Keratinocyte (primary cell): ENCODE results near the gene ITPK1. TPM values are rescaled to one million over a fixed set of nuclear protein-coding genes. Genes with fewer than 3 reads are reported as not detected.

ENCODE experiments used
- DNase-seq: peaks from one replicate; pipeline ENCODE4 v3.0.0-alpha.2; 2011; ENCODE audit warnings: low read depth, missing footprints, low spot score
- FAIRE-seq: peaks from 2 replicates; lab custom pipeline; 2011; peaks lifted over from hg19 to GRCh38; lab: Jason Lieb, UNC
- H2AFZ ChIP-seq: 2 replicates; pipeline ENCODE4 v1.6.0; 2012; ENCODE audit warnings: low read length, control low read depth, inconsistent platforms; ENCODE audit not compliant: control insufficient read depth
- H3K27ac ChIP-seq: 2 replicates; pipeline ENCODE4 v1.5.1; 2011; ENCODE audit warnings: low read length; ENCODE audit not compliant: control insufficient read depth, insufficient read depth
- H3K27me3 ChIP-seq: 3 replicates; pipeline ENCODE4 v1.6.0; 2011; ENCODE audit warnings: low read length; ENCODE audit not compliant: control insufficient read depth, insufficient read depth; ENCODE audit errors: extremely low read depth
- H3K36me3 ChIP-seq, 2 experiments: 2 replicates in 1 of 2; 3 replicates in 1 of 2; pipeline ENCODE4 v1.5.1; 2011; ENCODE audit warnings: low read length in 2 of 2, mild to moderate bottlenecking in 1 of 2; ENCODE audit not compliant: control insufficient read depth in 2 of 2, insufficient read depth in 2 of 2; ENCODE audit errors: extremely low read depth in 1 of 2
- H3K4me1 ChIP-seq: 3 replicates; pipeline ENCODE4 v1.5.1; 2011; ENCODE audit warnings: low read length; ENCODE audit not compliant: control insufficient read depth, insufficient read depth; ENCODE audit errors: extremely low read depth
- H3K4me2 ChIP-seq: 3 replicates; pipeline ENCODE4 v1.6.0; 2011; ENCODE audit warnings: low read depth, low read length; ENCODE audit not compliant: control insufficient read depth, insufficient read depth; ENCODE audit errors: extremely low read depth
- H3K4me3 ChIP-seq, 3 experiments: fragments of 200-600 bp in 1 of 3; sonication (generic) in 1 of 3; 2 replicates in 2 of 3; 3 replicates in 1 of 3; pipeline ENCODE4 v1.5.1; 2011 to 2016; ENCODE audit warnings: low read length in 3 of 3, mild to moderate bottlenecking in 3 of 3, control low read depth in 2 of 3, inconsistent platforms in 1 of 3, low read depth in 1 of 3, mixed read lengths in 1 of 3, mixed run types in 1 of 3, moderate library complexity in 1 of 3; ENCODE audit not compliant: control insufficient read depth in 2 of 3, insufficient read depth in 2 of 3; ENCODE audit errors: extremely low read depth in 1 of 3
- H3K79me2 ChIP-seq: 2 replicates; pipeline ENCODE4 v1.6.0; 2012; ENCODE audit warnings: low read length; ENCODE audit not compliant: control insufficient read depth, insufficient read depth
- H3K9ac ChIP-seq: 3 replicates; pipeline ENCODE4 v1.6.0; 2011; ENCODE audit warnings: low read length; ENCODE audit not compliant: control insufficient read depth, insufficient read depth; ENCODE audit errors: extremely low read depth
- H3K9me1 ChIP-seq: 3 replicates; pipeline ENCODE4 v1.6.0; 2011; ENCODE audit warnings: low read length; ENCODE audit not compliant: control insufficient read depth, insufficient read depth; ENCODE audit errors: extremely low read depth
- H3K9me3 ChIP-seq: 2 replicates; pipeline ENCODE4 v1.5.1; 2012; ENCODE audit warnings: low read depth, low read length; ENCODE audit not compliant: control insufficient read depth
- H4K20me1 ChIP-seq: 3 replicates; pipeline ENCODE4 v1.6.0; 2011; ENCODE audit warnings: low read length; ENCODE audit not compliant: control insufficient read depth, insufficient read depth; ENCODE audit errors: extremely low read depth
- CTCF ChIP-seq, 3 experiments: IDR thresholded peaks in 1 of 3; conservative IDR thresholded peaks in 1 of 3; optimal IDR thresholded peaks in 1 of 3; 2 replicates in 2 of 3; 3 replicates in 1 of 3; pipeline versions ENCODE3 to v1.5.1; 2011; ENCODE audit warnings: low read length in 3 of 3, mild to moderate bottlenecking in 3 of 3, moderate library complexity in 2 of 3, control low read depth in 1 of 3, inconsistent platforms in 1 of 3; ENCODE audit not compliant: insufficient read depth in 2 of 3; ENCODE audit errors: extremely low read depth in 1 of 3
- EZH2 ChIP-seq: IDR thresholded peaks from one replicate; pipeline ENCODE4 v1.6.1; 2012; ENCODE audit warnings: inconsistent platforms, mild to moderate bottlenecking, low read length, moderate library complexity
- dilution Hi-C: fragments of 300-500 bp; cut with MboI; formaldehyde crosslinking; loops from one replicate; pipeline ENCODE4 v1.7.0; 2020; ENCODE audit warnings: low sequenced_read_pairs; ENCODE audit not compliant: extremely low pct_ligation_motif_present
- polyA plus RNA-seq, 5 experiments: library from polyadenylated mRNA; depleted of rRNA in 3 of 5; stranded (reverse) in 3 of 5; stranded (forward) in 1 of 5; unstranded in 1 of 5; fragments of >200 nt; gene quantifications; 1 replicate in 1 of 5; 2 replicates in 3 of 5; 3 replicates in 1 of 5; pipeline versions ENCODE4 v1.2.1 to v1.2.3, GENCODE V29; 2011 to 2012; ENCODE audit warnings: missing spikeins in 2 of 5, low read depth in 1 of 5, low replicate concordance in 1 of 5

The ITPK1 gene
- polyA plus RNA-seq, 1 donor (not counting 4 experiments of a cell fraction or from before 2014, with no cell fraction given): 67.8 TPM

GRCh38 chr14:92917956-92918355, 197.8 kb downstream of the ITPK1 start:
- Histone ChIP-seq H3K9me3 (no peaks in the 10 kb centered on the region), H3K27me3 (peaks cover 14% of the 10 kb centered on the region), H2AFZ (no peak overlapping the region), H3K9ac (no peak overlapping the region), H3K4me2 (no peak overlapping the region), H4K20me1 (no peaks in the 10 kb centered on the region), H3K27ac (no peak overlapping the region), H3K36me3 (no peaks in the 10 kb centered on the region), H3K79me2 (no peaks in the 10 kb centered on the region), H3K4me3 (no peak overlapping the region), H3K9me1 (no peaks in the 10 kb centered on the region), H3K4me1 (no peaks in the 10 kb centered on the region)
- TF ChIP-seq EZH2 (no peak), CTCF (optimal IDR thresholded peaks at IDR 0.05 in 1 of 3, IDR thresholded peaks at IDR 0.05 in 1 of 3, conservative IDR thresholded peaks at IDR 0.05 in 1 of 3; ENCODE audit: extremely low read depth in 1 of 3, insufficient read depth in 2 of 3, low read length in 3 of 3) (no peak)
- no peak for DNase-seq
- no peak for FAIRE-seq
- dilution Hi-C loops: no loop called here

- no peaks in the 10 kb centered on the region for H3K9me3 ChIP-seq
- dilution Hi-C loops: no loop called here
Observed at GRCh38 chr14:92917041-92917940, 198.4 kb downstream of the ITPK1 start.

More at GRCh38 chr14:92917041-92917940, 198.4 kb downstream of the ITPK1 start:
- Histone ChIP-seq H3K4me2 (no peak overlapping the region), H3K4me1 (no peaks in the 10 kb centered on the region), H2AFZ (no peak overlapping the region), H3K9ac (no peak overlapping the region), H3K27me3 (peaks cover 9% of the 10 kb centered on the region), H3K27ac (no peak overlapping the region), H3K36me3 (no peaks in the 10 kb centered on the region), H3K79me2 (no peaks in the 10 kb centered on the region), H3K9me1 (no peaks in the 10 kb centered on the region), H3K4me3 (no peak overlapping the region), H4K20me1 (no peaks in the 10 kb centered on the region)
- DNase-seq (no peak), FAIRE-seq (no peak)
- TF ChIP-seq CTCF (optimal IDR thresholded peaks at IDR 0.05 in 1 of 3, IDR thresholded peaks at IDR 0.05 in 1 of 3, conservative IDR thresholded peaks at IDR 0.05 in 1 of 3; ENCODE audit: extremely low read depth in 1 of 3, insufficient read depth in 2 of 3, low read length in 3 of 3): no peak
